Uterus (tissue), 4 donors: Measurements from ENCODE around the gene KBTBD12. TPM values are rescaled to one million over a fixed set of nuclear protein-coding genes. Genes with fewer than 3 reads are reported as not detected.

Experiments used
- DNase-seq, 2 donors: peaks; one replicate each; pipeline ENCODE4 v3.0.0-alpha.2; 2019 to 2020
- H3K27ac ChIP-seq, 2 donors: fragments of 200-600 bp; sonication (generic); 1 replicate in 1 of 2; 2 replicates in 1 of 2; pipeline ENCODE4 v1.5.1; 2016 to 2018
- H3K27me3 ChIP-seq, 2 donors: fragments of 200-600 bp; sonication (generic); one replicate each; pipeline ENCODE4 v1.5.1; 2018 to 2019; ENCODE audit warnings: control low read depth in 1 of 2
- H3K36me3 ChIP-seq, 2 donors: fragments of 200-600 bp; sonication (generic); one replicate each; pipeline ENCODE4 v1.5.1; 2019; ENCODE audit warnings: control low read depth in 1 of 2
- H3K4me1 ChIP-seq, 2 donors: fragments of 200-600 bp; sonication (generic); one replicate each; pipeline ENCODE4 v1.5.1; 2018 to 2019; ENCODE audit warnings: control low read depth in 1 of 2
- H3K4me3 ChIP-seq, 2 donors: fragments of 200-600 bp; sonication (generic); 1 replicate in 1 of 2; 2 replicates in 1 of 2; pipeline ENCODE4 v1.5.1; 2018 to 2019; ENCODE audit warnings: mild to moderate bottlenecking in 1 of 2
- H3K9me3 ChIP-seq, 2 donors: fragments of 200-600 bp; sonication (generic); one replicate each; pipeline ENCODE4 v1.5.1; 2019; ENCODE audit warnings: control low read depth in 1 of 2
- POLR2A ChIP-seq, 2 donors: fragments of 450-650 bp; IDR thresholded peaks; one replicate each; pipeline ENCODE4 v1.6.1; 2016; ENCODE audit warnings: antibody characterized with exemption in 2 of 2, mild to moderate bottlenecking in 1 of 2, moderate library complexity in 1 of 2
- intact Hi-C: fragments of 100-400 bp; cut with DNase I; formaldehyde crosslinking; loops from one replicate; pipeline ENCODE4 v1.15.1; 2023; ENCODE audit warnings: low total_unique reads
- total RNA-seq, 4 donors: library from RNA; depleted of rRNA in 3 of 4; stranded (reverse); fragments of >200 nt in 3 of 4; gene quantifications; one replicate each; pipeline versions ENCODE4 v1.1.0 to v1.2.4, GENCODE V29; 2014 to 2023
- TF ChIP-seq, protein P1 (sequence below), 4 experiments: fragments of 200-600 bp in 2 of 4; fragments of 450-650 bp in 2 of 4; sonication (generic) in 2 of 4; IDR thresholded peaks; one replicate each; pipeline ENCODE4 v1.5.1; 2016 to 2019; ENCODE audit warnings: antibody characterized with exemption in 4 of 4, mild to moderate bottlenecking in 2 of 4, moderate library complexity in 1 of 4
- donor health status: DM: yes; HTN: yes; CAD: no.

Gene KBTBD12
- total RNA-seq, 4 donors from 2014 or later, result 0.59 to 2.8 (median 2.1) TPM; not detected in 1

DNA sequence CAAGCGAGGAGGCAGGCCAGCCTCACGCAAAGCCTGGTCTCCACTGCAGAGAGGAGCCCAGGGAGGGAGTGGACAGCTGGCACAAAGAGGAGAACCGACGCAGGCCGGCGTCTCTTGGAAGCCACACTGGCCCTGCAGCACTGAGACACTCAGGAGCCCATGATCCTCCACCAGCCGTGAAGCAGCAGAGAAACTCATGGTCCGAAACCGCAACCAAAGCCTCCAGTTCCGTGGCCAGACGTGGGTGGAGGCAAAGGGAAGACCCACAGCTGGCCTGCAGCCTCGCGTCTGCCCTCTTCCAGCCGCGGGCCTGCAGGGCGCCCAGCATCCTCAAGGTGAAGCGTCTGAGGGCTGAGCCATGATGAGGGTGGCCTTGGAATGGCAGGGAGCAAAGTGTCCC is 75.0 kb downstream of the KBTBD12 start:
- intact Hi-C loops, result no loop called here
- no peaks in the 10 kb centered on the region for H3K9me3 ChIP-seq
- no peak overlapping the region for H3K4me3 ChIP-seq
- DNase-seq, result no peak
- no peak overlapping the region for H3K27ac ChIP-seq
- no peaks in the 10 kb centered on the region for H3K36me3 ChIP-seq
- no peak for TF ChIP-seq POLR2A (IDR thresholded peaks at IDR 0.05)
- TF ChIP-seq, protein P1, sequence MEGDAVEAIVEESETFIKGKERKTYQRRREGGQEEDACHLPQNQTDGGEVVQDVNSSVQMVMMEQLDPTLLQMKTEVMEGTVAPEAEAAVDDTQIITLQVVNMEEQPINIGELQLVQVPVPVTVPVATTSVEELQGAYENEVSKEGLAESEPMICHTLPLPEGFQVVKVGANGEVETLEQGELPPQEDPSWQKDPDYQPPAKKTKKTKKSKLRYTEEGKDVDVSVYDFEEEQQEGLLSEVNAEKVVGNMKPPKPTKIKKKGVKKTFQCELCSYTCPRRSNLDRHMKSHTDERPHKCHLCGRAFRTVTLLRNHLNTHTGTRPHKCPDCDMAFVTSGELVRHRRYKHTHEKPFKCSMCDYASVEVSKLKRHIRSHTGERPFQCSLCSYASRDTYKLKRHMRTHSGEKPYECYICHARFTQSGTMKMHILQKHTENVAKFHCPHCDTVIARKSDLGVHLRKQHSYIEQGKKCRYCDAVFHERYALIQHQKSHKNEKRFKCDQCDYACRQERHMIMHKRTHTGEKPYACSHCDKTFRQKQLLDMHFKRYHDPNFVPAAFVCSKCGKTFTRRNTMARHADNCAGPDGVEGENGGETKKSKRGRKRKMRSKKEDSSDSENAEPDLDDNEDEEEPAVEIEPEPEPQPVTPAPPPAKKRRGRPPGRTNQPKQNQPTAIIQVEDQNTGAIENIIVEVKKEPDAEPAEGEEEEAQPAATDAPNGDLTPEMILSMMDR (IDR thresholded peaks at IDR 0.05), result no peak
- H3K4me1 ChIP-seq, result no peaks in the 10 kb centered on the region
- no peaks in the 10 kb centered on the region for H3K27me3 ChIP-seq

- Histone ChIP-seq H3K27ac (no peak overlapping the region), H3K36me3 (no peaks in the 10 kb centered on the region), H3K27me3 (no peaks in the 10 kb centered on the region), H3K4me3 (no peak overlapping the region), H3K9me3 (no peaks in the 10 kb centered on the region), H3K4me1 (no peaks in the 10 kb centered on the region)
- intact Hi-C loops, result no loop called here
- TF ChIP-seq POLR2A (IDR thresholded peaks at IDR 0.05), result no peak
- TF ChIP-seq, protein P1 (IDR thresholded peaks at IDR 0.05), result no peak
- DNase-seq, result no peak
These were observed 75.4 kb downstream of the KBTBD12 start for GRCh38 chr3:127990461-127990860.

GRCh38 chr3:127991251-127991650 is 76.2 kb downstream of the KBTBD12 start:
- Histone ChIP-seq H3K9me3 (no peaks in the 10 kb centered on the region), H3K4me1 (no peaks in the 10 kb centered on the region), H3K27ac (no peak overlapping the region), H3K27me3 (no peaks in the 10 kb centered on the region), H3K4me3 (no peak overlapping the region), H3K36me3 (no peaks in the 10 kb centered on the region)
- TF ChIP-seq POLR2A (IDR thresholded peaks at IDR 0.05), result no peak
- TF ChIP-seq, protein P1 (IDR thresholded peaks at IDR 0.05), result no peak
- no peak for DNase-seq
- intact Hi-C loops, result no loop called here

- H3K36me3 ChIP-seq, result no peaks in the 10 kb centered on the region
- DNase-seq, result no peak
- H3K27ac ChIP-seq, result no peak overlapping the region
- H3K4me1 ChIP-seq, result no peaks in the 10 kb centered on the region
- H3K4me3 ChIP-seq, result no peak overlapping the region
- no peak for TF ChIP-seq POLR2A (IDR thresholded peaks at IDR 0.05)
- H3K27me3 ChIP-seq, result no peaks in the 10 kb centered on the region
- intact Hi-C loops, result no loop called here
- no peaks in the 10 kb centered on the region for H3K9me3 ChIP-seq
These were observed 76.6 kb downstream of the KBTBD12 start for GRCh38 chr3:127991681-127992080.

GRCh38 chr3:127992127-127992526 is 77.1 kb downstream of the KBTBD12 start:
- no peak for DNase-seq
- no peaks in the 10 kb centered on the region for H3K9me3 ChIP-seq
- no peak for TF ChIP-seq POLR2A (IDR thresholded peaks at IDR 0.05)
- TF ChIP-seq, protein P1 (IDR thresholded peaks at IDR 0.05), result no peak
- H3K4me3 ChIP-seq, result no peak overlapping the region
- H3K4me1 ChIP-seq, result no peaks in the 10 kb centered on the region
- H3K27ac ChIP-seq, result no peak overlapping the region
- H3K36me3 ChIP-seq, result no peaks in the 10 kb centered on the region
- no peaks in the 10 kb centered on the region for H3K27me3 ChIP-seq
- intact Hi-C loops, result no loop called here

- no peak overlapping the region for H3K4me3 ChIP-seq
- TF ChIP-seq POLR2A (IDR thresholded peaks at IDR 0.05), result no peak
- TF ChIP-seq, protein P1 (IDR thresholded peaks at IDR 0.05), result no peak
- intact Hi-C loops, result no loop called here
- H3K9me3 ChIP-seq, result no peaks in the 10 kb centered on the region
- H3K36me3 ChIP-seq, result no peaks in the 10 kb centered on the region
- no peaks in the 10 kb centered on the region for H3K27me3 ChIP-seq
- H3K27ac ChIP-seq, result no peak overlapping the region
- no peaks in the 10 kb centered on the region for H3K4me1 ChIP-seq
- no peak for DNase-seq
These were observed 79.0 kb downstream of the KBTBD12 start for GRCh38 chr3:127994011-127994410.
